GM12891 (cell line): Measurements from ENCODE around the gene RPL27.

ENCODE experiments used
- DNase-seq: peaks from one replicate; pipeline ENCODE4 v3.0.0; 2011; ENCODE audit warnings: low spot score; ENCODE audit not compliant: insufficient read length
- FAIRE-seq: peaks from 2 replicates; lab custom pipeline; 2011; peaks lifted over from hg19 to GRCh38; lab: Jason Lieb, UNC
- PAX5 ChIP-seq: IDR thresholded peaks from 2 replicates; pipeline ENCODE4 v1.6.1; 2011; ENCODE audit warnings: low read length, moderate library complexity, mild to moderate bottlenecking; ENCODE audit not compliant: insufficient read depth, severe bottlenecking
- POLR2A ChIP-seq: IDR thresholded peaks from 2 replicates; pipeline ENCODE4 v1.6.1; 2011; ENCODE audit warnings: low read depth, low read length, control low read depth
- POLR2AphosphoS5 ChIP-seq: IDR thresholded peaks from 2 replicates; pipeline ENCODE4 v1.6.1; 2011; ENCODE audit warnings: low read depth, low read length, control low read depth
- POU2F2 ChIP-seq: IDR thresholded peaks from 2 replicates; pipeline ENCODE4 v1.6.1; 2011; ENCODE audit warnings: low read depth, mild to moderate bottlenecking, control low read depth, low read length, moderate library complexity
- SPI1 ChIP-seq: IDR thresholded peaks from 2 replicates; pipeline ENCODE4 v1.6.1; 2011; ENCODE audit warnings: low read depth, low read length, control low read depth
- TAF1 ChIP-seq: IDR thresholded peaks from 2 replicates; pipeline ENCODE4 v1.6.1; 2011; ENCODE audit warnings: low read depth, low read length, control low read depth

The RPL27 gene

GRCh38 chr17:43044024-43044423 is 45.8 kb downstream of the RPL27 start:
- FAIRE-seq (no peak), DNase-seq (no peak)
- TF ChIP-seq SPI1 (no peak), PAX5 (no peak), POU2F2 (no peak), TAF1 (no peak), POLR2A (no peak), POLR2AphosphoS5 (no peak)

GRCh38 chr17:43051969-43052368 is 53.8 kb downstream of the RPL27 start:
- TF ChIP-seq POLR2AphosphoS5 (no peak), TAF1 (no peak), POU2F2 (no peak), POLR2A (no peak), SPI1 (no peak), PAX5 (no peak)
- DNase-seq (no peak), FAIRE-seq (no peak)
